MM.1S (cell line): Measurements from ENCODE around the gene PHF24.

Source experiments
- EZH2 ChIP-seq: fragments of 300-600 bp; sonication (generic); optimal IDR thresholded peaks from 2 replicates; pipeline ENCODE3; 2017; ENCODE audit warnings: low read depth, mild to moderate bottlenecking, antibody characterized with exemption, low read length, mixed read lengths
- TF ChIP-seq, protein P1 (sequence below): fragments of 300-600 bp; sonication (generic); IDR thresholded peaks from 2 replicates; pipeline ENCODE4 v1.5.1; 2016; ENCODE audit warnings: antibody characterized with exemption, low read length, mixed read lengths

DNA sequence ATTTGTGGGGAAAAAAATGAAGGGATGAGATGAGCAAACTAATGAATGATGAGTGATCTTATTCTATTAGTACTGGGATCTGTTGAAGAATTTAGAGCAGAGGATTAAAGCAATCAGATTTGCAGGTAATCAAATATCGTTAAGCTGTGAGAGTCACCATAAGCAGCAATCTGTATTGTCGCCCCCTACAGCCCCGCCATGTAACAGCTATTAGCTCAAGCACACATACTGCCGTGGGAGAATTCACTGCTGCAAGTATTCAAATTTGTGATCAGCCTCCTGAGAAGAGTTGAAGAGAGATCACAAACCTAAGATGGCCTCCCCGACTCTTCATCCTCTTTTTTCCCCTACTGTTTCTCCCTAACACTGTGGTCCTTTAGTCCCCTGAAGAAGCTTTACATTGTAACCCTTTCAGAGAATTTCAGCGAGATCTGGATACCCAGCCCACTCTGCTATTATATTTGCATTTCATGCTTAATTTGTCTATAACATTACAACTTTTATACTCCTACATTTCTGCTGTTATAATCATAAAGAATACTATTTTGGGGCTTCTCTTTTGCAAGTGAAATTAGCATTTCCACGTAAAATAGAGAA lies 28.5 kb upstream of the PHF24 start:
- TF ChIP-seq, protein P1, sequence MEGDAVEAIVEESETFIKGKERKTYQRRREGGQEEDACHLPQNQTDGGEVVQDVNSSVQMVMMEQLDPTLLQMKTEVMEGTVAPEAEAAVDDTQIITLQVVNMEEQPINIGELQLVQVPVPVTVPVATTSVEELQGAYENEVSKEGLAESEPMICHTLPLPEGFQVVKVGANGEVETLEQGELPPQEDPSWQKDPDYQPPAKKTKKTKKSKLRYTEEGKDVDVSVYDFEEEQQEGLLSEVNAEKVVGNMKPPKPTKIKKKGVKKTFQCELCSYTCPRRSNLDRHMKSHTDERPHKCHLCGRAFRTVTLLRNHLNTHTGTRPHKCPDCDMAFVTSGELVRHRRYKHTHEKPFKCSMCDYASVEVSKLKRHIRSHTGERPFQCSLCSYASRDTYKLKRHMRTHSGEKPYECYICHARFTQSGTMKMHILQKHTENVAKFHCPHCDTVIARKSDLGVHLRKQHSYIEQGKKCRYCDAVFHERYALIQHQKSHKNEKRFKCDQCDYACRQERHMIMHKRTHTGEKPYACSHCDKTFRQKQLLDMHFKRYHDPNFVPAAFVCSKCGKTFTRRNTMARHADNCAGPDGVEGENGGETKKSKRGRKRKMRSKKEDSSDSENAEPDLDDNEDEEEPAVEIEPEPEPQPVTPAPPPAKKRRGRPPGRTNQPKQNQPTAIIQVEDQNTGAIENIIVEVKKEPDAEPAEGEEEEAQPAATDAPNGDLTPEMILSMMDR, result peak; percentile 82
- TF ChIP-seq EZH2, result no peak
